DOHH2 (cell line): ENCODE results near the gene PAK5.

ENCODE experiments used
- H3F3A ChIP-seq: fragments of 200-600 bp; sonication (generic), shearing (Covaris generic); 2 replicates; pipeline ENCODE4 v1.6.0; 2016; ENCODE audit warnings: antibody characterized with exemption, mild to moderate bottlenecking; ENCODE audit not compliant: control insufficient read depth, insufficient read depth
- H3K27ac ChIP-seq: fragments of 200-600 bp; sonication (generic); 2 replicates; pipeline ENCODE4 v1.5.1; 2014; ENCODE audit warnings: low read depth, mild to moderate bottlenecking, low read length, moderate library complexity
- H3K27me3 ChIP-seq: fragments of 200-600 bp; sonication (generic); 2 replicates; pipeline ENCODE4 v1.6.1; 2014; ENCODE audit warnings: mild to moderate bottlenecking, low read length, mixed read lengths; ENCODE audit not compliant: control insufficient read depth
- H3K36me3 ChIP-seq: fragments of 200-600 bp; sonication (generic); 2 replicates; pipeline ENCODE4 v1.6.1; 2014; ENCODE audit warnings: mild to moderate bottlenecking, low read length, moderate library complexity, mixed read lengths; ENCODE audit not compliant: control insufficient read depth
- H3K4me1 ChIP-seq: fragments of 200-600 bp; sonication (generic); 2 replicates; pipeline ENCODE4 v1.6.1; 2014; ENCODE audit warnings: mild to moderate bottlenecking, low read length, mixed read lengths; ENCODE audit not compliant: control insufficient read depth
- H3K4me2 ChIP-seq: fragments of 200-600 bp; sonication (generic); 2 replicates; pipeline ENCODE4 v1.6.0; 2014; ENCODE audit warnings: mild to moderate bottlenecking, low read length, moderate library complexity
- H3K4me3 ChIP-seq: fragments of 200-600 bp; sonication (generic); 2 replicates; pipeline ENCODE4 v1.5.1; 2014; ENCODE audit warnings: mild to moderate bottlenecking, low read length, mixed read lengths
- H3K79me2 ChIP-seq: fragments of 200-600 bp; sonication (generic); 2 replicates; pipeline ENCODE4 v1.6.1; 2014; ENCODE audit warnings: mild to moderate bottlenecking, low read length, mixed read lengths; ENCODE audit not compliant: control insufficient read depth
- H3K9me2 ChIP-seq: fragments of 200-600 bp; sonication (generic); replicated peaks from 2 replicates; pipeline ENCODE4 v1.6.1; 2014; ENCODE audit warnings: mild to moderate bottlenecking, low read length, mixed read lengths; ENCODE audit not compliant: control insufficient read depth
- H3K9me3 ChIP-seq: fragments of 200-600 bp; sonication (generic); 2 replicates; pipeline ENCODE4 v1.6.1; 2014; ENCODE audit warnings: antibody characterized with exemption, low read length, mixed read lengths; ENCODE audit not compliant: control insufficient read depth, insufficient read depth
- H4K20me1 ChIP-seq: fragments of 200-600 bp; sonication (generic); 2 replicates; pipeline ENCODE4 v1.6.0; 2014; ENCODE audit warnings: low read depth, mild to moderate bottlenecking, antibody characterized with exemption, low read length, moderate library complexity; ENCODE audit not compliant: control insufficient read depth, insufficient read depth
- CTCF ChIP-seq: fragments of 200-600 bp; sonication (generic); IDR thresholded peaks from one replicate; pipeline ENCODE4 v1.5.1; 2014; ENCODE audit warnings: antibody characterized with exemption, mild to moderate bottlenecking, low read depth, low read length; ENCODE audit not compliant: poor library complexity, severe bottlenecking
- EZH2phosphoT487 ChIP-seq: fragments of 200-600 bp; sonication (generic); IDR thresholded peaks from 2 replicates; pipeline ENCODE4 v1.6.1; 2017; ENCODE audit warnings: borderline replicate concordance, mild to moderate bottlenecking, antibody characterized with exemption, low read length, moderate library complexity, mixed read lengths

Gene PAK5

GRCh38 chr20:9574776-9575175, 264.1 kb downstream of the PAK5 start:
- H3F3A ChIP-seq = no peaks in the 10 kb centered on the region
- no peak for TF ChIP-seq CTCF
- no peak for TF ChIP-seq EZH2phosphoT487
- no peaks in the 10 kb centered on the region for H3K4me1 ChIP-seq
- H3K9me2 ChIP-seq = no peaks in the 10 kb centered on the region
- no peak overlapping the region for H3K27ac ChIP-seq
- no peaks in the 10 kb centered on the region for H4K20me1 ChIP-seq
- H3K36me3 ChIP-seq = no peaks in the 10 kb centered on the region
- no peaks in the 10 kb centered on the region for H3K27me3 ChIP-seq
- no peaks in the 10 kb centered on the region for H3K9me3 ChIP-seq
- H3K4me2 ChIP-seq = no peak overlapping the region
- H3K79me2 ChIP-seq = no peaks in the 10 kb centered on the region
- H3K4me3 ChIP-seq = no peak overlapping the region

- H4K20me1 ChIP-seq = no peaks in the 10 kb centered on the region
- H3K4me1 ChIP-seq = no peaks in the 10 kb centered on the region
- H3K79me2 ChIP-seq = no peaks in the 10 kb centered on the region
- H3K27ac ChIP-seq = no peak overlapping the region
- H3K9me2 ChIP-seq = no peaks in the 10 kb centered on the region
- no peak overlapping the region for H3K4me2 ChIP-seq
- TF ChIP-seq CTCF (no peak), EZH2phosphoT487 (no peak)
- no peaks in the 10 kb centered on the region for H3K27me3 ChIP-seq
- H3K4me3 ChIP-seq = no peak overlapping the region
- H3K36me3 ChIP-seq = no peaks in the 10 kb centered on the region
- H3K9me3 ChIP-seq = no peaks in the 10 kb centered on the region
- no peaks in the 10 kb centered on the region for H3F3A ChIP-seq
Observed at GRCh38 chr20:9574181-9574580, 264.7 kb downstream of the PAK5 start.

DNA sequence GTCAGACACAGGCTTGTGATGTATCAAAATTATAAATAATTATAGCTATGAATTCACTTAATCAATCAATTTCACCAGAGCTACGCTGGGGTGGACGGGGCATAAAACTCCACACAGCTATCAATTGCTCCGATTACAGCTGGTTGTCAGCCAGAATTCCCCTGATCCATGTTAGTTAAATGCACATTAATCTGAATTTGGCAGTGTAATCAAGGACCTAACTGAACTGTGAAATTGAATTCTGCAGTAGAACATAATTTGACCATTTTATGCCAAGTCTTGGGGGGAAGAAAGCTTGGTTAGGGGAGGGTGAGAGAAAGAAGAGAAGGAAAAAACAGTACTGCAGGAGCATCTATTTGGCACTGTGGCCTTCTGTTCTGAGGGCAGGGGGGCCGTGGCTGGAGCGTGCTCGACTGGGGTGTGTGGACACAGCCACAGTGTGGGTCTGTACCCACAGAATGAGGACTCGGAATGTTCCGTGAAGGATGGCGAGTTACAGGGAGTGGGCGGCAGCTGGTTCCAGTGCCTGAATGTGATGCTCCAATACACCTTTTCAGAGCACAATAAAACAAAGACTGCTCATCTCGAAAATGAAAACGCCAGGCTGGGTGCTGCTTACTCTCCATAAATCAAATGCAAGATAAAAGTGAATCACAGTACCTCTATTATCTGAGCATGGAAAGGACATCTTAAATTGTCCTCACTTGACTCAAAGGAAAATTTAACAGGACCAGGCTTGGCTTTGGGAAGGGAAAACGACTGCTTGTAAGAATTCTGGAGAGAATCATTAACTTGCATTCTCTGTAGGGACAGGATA, 265.3 kb downstream of the PAK5 start:
- no peaks in the 10 kb centered on the region for H4K20me1 ChIP-seq
- no peak overlapping the region for H3K4me3 ChIP-seq
- no peak overlapping the region for H3K27ac ChIP-seq
- H3K4me2 ChIP-seq = no peak overlapping the region
- no peaks in the 10 kb centered on the region for H3K27me3 ChIP-seq
- H3K4me1 ChIP-seq = no peaks in the 10 kb centered on the region
- H3F3A ChIP-seq = no peaks in the 10 kb centered on the region
- TF ChIP-seq EZH2phosphoT487 (no peak), CTCF (no peak)
- H3K9me3 ChIP-seq = no peaks in the 10 kb centered on the region
- no peaks in the 10 kb centered on the region for H3K36me3 ChIP-seq
- H3K79me2 ChIP-seq = no peaks in the 10 kb centered on the region
- H3K9me2 ChIP-seq = no peaks in the 10 kb centered on the region
